Measurements from ENCODE around the gene PCBP3. TPM values are rescaled to one million over a fixed set of nuclear protein-coding genes. Genes with fewer than 3 reads are reported as not detected.

The PCBP3 gene
- total and polyA plus RNA-seq, 4 donors, result 0.36 to 1.6 (median 0.42) TPM

- Histone ChIP-seq H3K27ac (ENCODE audit: low read depth in 1 of 2, low read length in 2 of 2) (no peak overlapping the region), H3K4me3 (ENCODE audit: low read depth in 1 of 3, low read length in 3 of 3) (no peak overlapping the region), H3K4me1 (ENCODE audit: control insufficient read depth in 4 of 4, insufficient read depth in 4 of 4, low read length in 3 of 4) (no peaks in the 10 kb centered on the region), H3K36me3 (ENCODE audit: control insufficient read depth in 4 of 4, insufficient read depth in 3 of 4, low read depth in 1 of 4, low read length in 3 of 4) (no peaks in the 10 kb centered on the region), H3K9me3 (ENCODE audit: control insufficient read depth in 4 of 4, low read length in 3 of 4) (no peaks in the 10 kb centered on the region), H3K27me3 (ENCODE audit: control insufficient read depth in 4 of 4, insufficient read depth in 4 of 4, low read length in 3 of 4) (peaks cover 0 to 3% (median 0%) of the 10 kb centered on the region in 4 donors), H3K9ac (ENCODE audit: low read depth in 1 of 2, low read length in 2 of 2) (no peak overlapping the region)
- 87% methylated on average over 14 of the region's 14 CpGs for WGBS
- no peak for DNase-seq (ENCODE audit: low spot score)
- no peak for TF ChIP-seq RAD21 (IDR thresholded peaks at IDR 0.05)
- no peak for TF ChIP-seq TAF1 (conservative IDR thresholded peaks at IDR 0.05)
- TF ChIP-seq ZBTB33 (IDR thresholded peaks at IDR 0.05), result no peak
- TF ChIP-seq CTCF (IDR thresholded peaks at IDR 0.05; ENCODE audit: low read depth, low read length, missing input control), result no peak
- no peak for TF ChIP-seq EGR1 (IDR thresholded peaks at IDR 0.05; ENCODE audit: low read depth in 2 of 2)
- no peak for TF ChIP-seq YY1 (IDR thresholded peaks at IDR 0.05)
- TF ChIP-seq REST (IDR thresholded peaks at IDR 0.05), result no peak
- TF ChIP-seq HNF4A (conservative IDR thresholded peaks at IDR 0.05), result no peak
- no peak for TF ChIP-seq ATF3 (IDR thresholded peaks at IDR 0.05)
- no peak for TF ChIP-seq HNF4G (IDR thresholded peaks at IDR 0.05)
- no peak for TF ChIP-seq MAX (IDR thresholded peaks at IDR 0.05)
- no peak for TF ChIP-seq RXRA (IDR thresholded peaks at IDR 0.05)
- TF ChIP-seq SP1 (IDR thresholded peaks at IDR 0.05), result no peak
- no peak for TF ChIP-seq FOXA2 (IDR thresholded peaks at IDR 0.05)
- no peak for TF ChIP-seq GABPA (IDR thresholded peaks at IDR 0.05 in 1 of 2, conservative IDR thresholded peaks at IDR 0.05 in 1 of 2)
- no peak for TF ChIP-seq FOXA1 (IDR thresholded peaks at IDR 0.05)
- TF ChIP-seq NR2F2 (IDR thresholded peaks at IDR 0.05), result no peak
- TF ChIP-seq JUND (IDR thresholded peaks at IDR 0.05), result no peak
Observed at GRCh38 chr21:45747233-45747766, 103.8 kb downstream of the PCBP3 start.
